ENCODE data around the gene PRDM7. TPM values are rescaled to one million over a fixed set of nuclear protein-coding genes. Genes with fewer than 3 reads are reported as not detected.
"Not testable (repeated sequence)": the region's sequence is repeated elsewhere in the genome, so short reads cannot be mapped to it uniquely, and the experiment has no call there.

Gene PRDM7
- not detected for total RNA-seq

GRCh38 chr16:90077240-90077756, at the start of gene PRDM7:
PRDM7 (minus strand) TSS chr16:90077331; CDS start chr16:90075910, 1,421 bp downstream.
- Mint-ChIP-seq H3K4me1 (peaks cover 27% of the 10 kb centered on the region), H3K4me3 (peak within 1 kb of the TSS; percentile 76), H3K9me3 (no peaks in the 10 kb centered on the region), H3K27ac (peak within 1 kb of the TSS; percentile 77), H3K36me3 (ENCODE audit: low read depth) (no peaks in the 10 kb centered on the region), H3K27me3 (peaks cover 25% of the 10 kb centered on the region)
- POLR2A ChIA-PET, result no interaction called here
- CTCF ChIA-PET, result no interaction called here
- DNase-seq, result peak; percentile 97

DNA sequence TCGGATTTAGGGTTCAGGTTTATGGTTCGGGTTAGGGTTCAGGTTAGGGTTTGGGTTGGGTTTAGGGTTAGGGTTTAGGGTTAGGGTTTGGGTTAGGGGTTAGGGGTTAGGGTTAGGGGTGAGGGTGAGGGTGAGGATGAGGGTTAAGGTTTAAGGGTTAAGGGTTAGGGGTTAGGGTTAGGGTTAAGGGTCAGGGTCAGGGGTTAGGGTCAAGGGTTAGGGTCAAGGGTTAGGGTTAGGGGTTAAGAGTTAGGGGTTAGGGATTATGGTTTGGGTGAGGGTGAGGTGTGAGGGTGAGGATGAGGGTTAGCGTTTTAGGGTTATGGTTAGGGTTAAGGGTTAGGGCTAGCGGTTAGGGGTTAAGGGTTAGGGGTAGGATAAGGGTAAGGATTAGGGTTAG, 44.7 kb upstream of the PRDM7 start:
- H3K27me3 Mint-ChIP-seq; H3K27ac Mint-ChIP-seq; H3K36me3 Mint-ChIP-seq (ENCODE audit: low read depth); DNase-seq; CTCF ChIA-PET; H3K9me3 Mint-ChIP-seq; H3K4me1 Mint-ChIP-seq; POLR2A ChIA-PET; H3K4me3 Mint-ChIP-seq: not testable (repeated sequence)

GRCh38 chr16:90107617-90108016, 30.5 kb upstream of the PRDM7 start:
- POLR2A ChIA-PET; H3K36me3 Mint-ChIP-seq (ENCODE audit: low read depth); H3K4me1 Mint-ChIP-seq; H3K27me3 Mint-ChIP-seq; H3K9me3 Mint-ChIP-seq; DNase-seq; CTCF ChIA-PET; H3K4me3 Mint-ChIP-seq; H3K27ac Mint-ChIP-seq: not testable (repeated sequence)

DNA sequence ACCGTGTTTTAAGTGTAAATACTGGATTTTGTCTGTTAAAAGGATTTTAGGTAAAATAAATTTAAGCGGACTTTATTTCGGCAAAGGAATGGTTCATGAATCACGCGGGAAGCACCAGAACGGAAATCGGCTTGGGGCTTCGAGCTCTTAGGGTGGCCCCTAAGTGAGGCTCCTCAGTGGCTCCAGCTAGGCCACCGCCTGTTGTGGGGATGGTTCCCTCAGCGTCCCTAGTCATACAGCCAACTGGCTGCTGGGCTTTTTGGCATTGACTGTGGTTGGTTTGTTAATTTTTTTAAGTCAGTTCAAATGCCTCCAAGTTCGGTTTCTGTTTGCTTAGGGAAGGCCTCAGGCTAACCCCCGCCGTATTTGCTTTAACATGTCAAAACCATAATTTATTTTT, 29.9 kb upstream of the PRDM7 start:
- H3K4me1 Mint-ChIP-seq, H3K27ac Mint-ChIP-seq: not testable (repeated sequence)

GRCh38 chr16:90106271-90106670, 29.1 kb upstream of the PRDM7 start:
- H3K4me1 Mint-ChIP-seq, H3K27ac Mint-ChIP-seq, H3K9me3 Mint-ChIP-seq: not testable (repeated sequence)

More for the DNA sequence above, 29.9 kb upstream of the PRDM7 start:
- POLR2A ChIA-PET; H3K36me3 Mint-ChIP-seq (ENCODE audit: low read depth); H3K27me3 Mint-ChIP-seq; H3K4me3 Mint-ChIP-seq; H3K9me3 Mint-ChIP-seq; DNase-seq; CTCF ChIA-PET: not testable (repeated sequence)

GRCh38 chr16:90104725-90105124, 27.6 kb upstream of the PRDM7 start:
- H3K27ac Mint-ChIP-seq; H3K9me3 Mint-ChIP-seq; H3K36me3 Mint-ChIP-seq (ENCODE audit: low read depth); DNase-seq; H3K27me3 Mint-ChIP-seq; H3K4me1 Mint-ChIP-seq; H3K4me3 Mint-ChIP-seq; CTCF ChIA-PET; POLR2A ChIA-PET: not testable (repeated sequence)

More at GRCh38 chr16:90106271-90106670, 29.1 kb upstream of the PRDM7 start:
- DNase-seq, result peak; percentile 74
- POLR2A ChIA-PET; H3K27me3 Mint-ChIP-seq; H3K36me3 Mint-ChIP-seq (ENCODE audit: low read depth); CTCF ChIA-PET: not testable (repeated sequence)
- peak overlapping the region; percentile 70 for H3K4me3 Mint-ChIP-seq

DNA sequence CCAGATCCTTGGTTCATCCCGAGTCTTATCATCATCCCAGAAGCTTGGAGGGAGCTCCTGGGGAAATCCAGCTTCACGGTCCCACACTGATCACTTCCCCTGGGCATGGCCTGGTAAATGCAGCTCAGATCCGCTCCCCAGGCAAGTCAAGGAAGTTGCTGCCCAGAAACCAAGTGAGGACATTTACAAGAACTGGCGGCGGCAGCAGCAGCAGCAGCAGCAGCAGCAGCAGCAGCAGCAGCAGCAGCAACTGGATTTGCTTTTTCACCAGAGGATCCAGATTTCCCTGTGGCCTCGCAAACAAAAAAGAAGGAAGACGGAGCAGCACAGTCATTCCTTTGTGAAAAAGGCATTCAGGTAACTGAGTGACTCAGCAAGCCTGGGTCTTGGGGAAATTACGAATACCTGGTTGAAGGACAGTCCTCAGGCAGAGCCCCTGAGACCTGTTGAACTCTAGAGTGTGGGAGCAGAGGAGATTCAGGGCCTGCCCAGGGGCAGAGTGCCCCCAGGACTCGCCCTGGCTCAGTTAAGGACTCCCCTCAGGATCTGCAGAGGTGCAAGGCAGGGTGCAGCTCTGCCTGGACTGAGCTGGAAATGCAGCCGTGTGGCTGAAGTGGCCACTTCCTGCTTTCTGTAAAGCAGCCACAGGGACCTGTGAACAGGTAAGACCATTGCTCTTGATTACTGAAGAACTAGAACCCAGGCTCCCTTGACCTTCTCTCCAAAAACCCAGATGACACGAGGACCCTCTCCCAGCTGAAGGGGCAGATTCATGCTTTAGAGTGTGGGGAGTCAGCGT, 25.2 kb upstream of the PRDM7 start:
- H3K4me1 Mint-ChIP-seq; CTCF ChIA-PET; DNase-seq; POLR2A ChIA-PET; H3K36me3 Mint-ChIP-seq (ENCODE audit: low read depth); H3K27me3 Mint-ChIP-seq; H3K9me3 Mint-ChIP-seq; H3K27ac Mint-ChIP-seq; H3K4me3 Mint-ChIP-seq: not testable (repeated sequence)

GRCh38 chr16:90101332-90101731, 24.2 kb upstream of the PRDM7 start:
- POLR2A ChIA-PET; DNase-seq; H3K27ac Mint-ChIP-seq; H3K4me3 Mint-ChIP-seq; CTCF ChIA-PET; H3K4me1 Mint-ChIP-seq; H3K27me3 Mint-ChIP-seq; H3K36me3 Mint-ChIP-seq (ENCODE audit: low read depth); H3K9me3 Mint-ChIP-seq: not testable (repeated sequence)

- H3K4me3 Mint-ChIP-seq; POLR2A ChIA-PET; H3K27me3 Mint-ChIP-seq; H3K4me1 Mint-ChIP-seq; H3K27ac Mint-ChIP-seq; DNase-seq; H3K9me3 Mint-ChIP-seq; CTCF ChIA-PET; H3K36me3 Mint-ChIP-seq (ENCODE audit: low read depth): not testable (repeated sequence)
Observed at GRCh38 chr16:90100790-90101189, 23.7 kb upstream of the PRDM7 start.

- H3K4me1 Mint-ChIP-seq; POLR2A ChIA-PET; H3K36me3 Mint-ChIP-seq (ENCODE audit: low read depth); H3K27ac Mint-ChIP-seq; DNase-seq; H3K27me3 Mint-ChIP-seq; CTCF ChIA-PET; H3K9me3 Mint-ChIP-seq; H3K4me3 Mint-ChIP-seq: not testable (repeated sequence)
Observed at GRCh38 chr16:90100229-90100628, 23.1 kb upstream of the PRDM7 start.

- CTCF ChIA-PET; H3K27me3 Mint-ChIP-seq; H3K9me3 Mint-ChIP-seq; H3K4me3 Mint-ChIP-seq; DNase-seq; H3K4me1 Mint-ChIP-seq; H3K27ac Mint-ChIP-seq; H3K36me3 Mint-ChIP-seq (ENCODE audit: low read depth); POLR2A ChIA-PET: not testable (repeated sequence)
Observed at GRCh38 chr16:90098936-90099335, 21.8 kb upstream of the PRDM7 start.

DNA sequence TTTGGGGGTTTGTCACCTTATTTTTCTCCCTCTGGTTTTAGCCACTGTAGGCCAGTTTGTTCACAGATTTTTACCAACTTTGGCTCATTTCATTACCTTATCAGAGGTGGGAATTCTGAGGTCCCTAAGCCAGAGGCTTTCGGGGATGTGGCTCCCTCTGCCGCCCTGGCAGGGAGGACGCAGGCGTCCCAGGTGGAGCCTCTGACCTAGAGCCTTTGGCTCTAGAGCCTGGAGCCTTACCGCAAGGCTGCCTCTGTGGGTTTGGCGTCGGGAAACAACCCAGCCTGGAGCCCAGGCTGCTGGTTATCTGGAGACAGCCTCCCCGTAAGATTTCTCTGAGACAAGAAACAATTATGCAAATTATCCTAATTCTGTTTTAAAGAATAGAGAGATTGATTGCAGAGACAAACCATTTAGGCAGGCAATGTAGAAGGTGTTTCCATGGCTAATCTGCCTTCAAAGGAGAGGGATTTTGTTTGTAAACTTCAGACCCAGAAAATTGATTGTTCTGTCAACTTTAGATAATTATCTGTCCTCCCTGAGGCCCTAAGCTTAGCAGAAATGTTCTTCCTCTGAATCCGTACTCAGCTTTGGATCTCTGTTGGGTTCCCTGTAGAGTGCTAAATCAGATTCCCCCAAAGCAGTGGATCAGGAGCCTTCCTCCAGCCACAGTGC, 20.0 kb upstream of the PRDM7 start:
- H3K27ac Mint-ChIP-seq; CTCF ChIA-PET; H3K9me3 Mint-ChIP-seq; H3K27me3 Mint-ChIP-seq; H3K36me3 Mint-ChIP-seq (ENCODE audit: low read depth); POLR2A ChIA-PET; DNase-seq; H3K4me1 Mint-ChIP-seq; H3K4me3 Mint-ChIP-seq: not testable (repeated sequence)

DNA sequence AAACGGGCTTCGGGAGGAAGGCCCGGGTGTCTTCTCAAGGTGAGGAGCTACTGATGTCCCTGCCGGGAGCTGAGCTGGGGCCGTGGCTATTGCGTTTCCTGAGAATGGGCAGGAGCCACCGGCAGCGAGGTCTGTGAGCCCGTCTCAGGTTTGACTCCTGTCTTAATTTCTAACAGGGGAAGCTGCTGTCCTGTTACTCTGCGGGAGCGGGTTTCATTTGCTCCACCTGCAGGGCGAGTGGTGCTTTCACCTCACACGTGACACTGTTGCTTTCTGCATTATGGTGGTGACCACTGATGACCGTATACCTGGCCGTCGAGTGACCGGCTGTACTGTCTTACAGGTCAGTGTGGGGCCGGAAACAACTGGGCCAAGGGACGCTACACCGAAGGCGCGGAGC, 17.7 kb upstream of the PRDM7 start:
- H3K27ac Mint-ChIP-seq; H3K4me1 Mint-ChIP-seq; CTCF ChIA-PET; H3K27me3 Mint-ChIP-seq; H3K9me3 Mint-ChIP-seq; H3K36me3 Mint-ChIP-seq (ENCODE audit: low read depth); DNase-seq; POLR2A ChIA-PET; H3K4me3 Mint-ChIP-seq: not testable (repeated sequence)

GRCh38 chr16:90094296-90094695, 17.2 kb upstream of the PRDM7 start:
- H3K4me1 Mint-ChIP-seq; H3K9me3 Mint-ChIP-seq; POLR2A ChIA-PET; H3K27ac Mint-ChIP-seq; DNase-seq; H3K4me3 Mint-ChIP-seq; CTCF ChIA-PET; H3K36me3 Mint-ChIP-seq (ENCODE audit: low read depth); H3K27me3 Mint-ChIP-seq: not testable (repeated sequence)

Data from activated CD4-positive, alpha-beta T cell treated with anti-CD3 and anti-CD28 coated beads, Interleukin-2, amount 10 ng/mL, durations not matched to agents 7 days and 5 days (primary cell).